HepG2 (cell line): Measurements from ENCODE around the gene IL22.

Experiments
- CAMTA2 ChIP-seq: sonication (generic); formaldehyde crosslinking; IDR thresholded peaks from 2 replicates; pipeline ENCODE4 v1.4.0; 2020; ENCODE audit warnings: mild to moderate bottlenecking, missing genetic modification reagents, borderline replicate concordance
- MAFK ChIP-seq, 2 experiments: IDR thresholded peaks in 1 of 2; conservative IDR thresholded peaks in 1 of 2; 2 replicates each; pipeline ENCODE4 v1.6.1; 2011; ENCODE audit warnings: improper control_type of control experiment in 2 of 2, low read length in 2 of 2
- NFE2L1 ChIP-seq: sonication (generic); formaldehyde crosslinking; IDR thresholded peaks from 2 replicates; pipeline ENCODE4 v1.4.0; 2020; ENCODE audit warnings: missing genetic modification reagents, mild to moderate bottlenecking, borderline replicate concordance
- NFE2L2 ChIP-seq: fragments of 150-350 bp; IDR thresholded peaks from 2 replicates; pipeline ENCODE4 v1.6.1; 2014; ENCODE audit warnings: low read length
- ZNF234 ChIP-seq: sonication (generic); formaldehyde crosslinking; conservative IDR thresholded peaks from 2 replicates; pipeline ENCODE4 v1.5.1; 2020; ENCODE audit warnings: mild to moderate bottlenecking, missing genetic modification reagents
- TF ChIP-seq, protein P1 (sequence below): sonication (generic); formaldehyde crosslinking; IDR thresholded peaks from 2 replicates; pipeline ENCODE4 v1.9.0; 2022; ENCODE audit warnings: low read depth, missing genetic modification reagents
- TF ChIP-seq, protein P2 (sequence below), 2 experiments: IDR thresholded peaks; 2 replicates each; pipeline ENCODE4 v1.6.1; 2011 to 2012; ENCODE audit warnings: low read length in 2 of 2, borderline replicate concordance in 1 of 2, low read depth in 1 of 2, mild to moderate bottlenecking in 1 of 2, moderate library complexity in 1 of 2
- TF ChIP-seq, protein P3 (sequence below): sonication (generic); formaldehyde crosslinking; IDR thresholded peaks from 2 replicates; pipeline ENCODE4 v1.5.0; 2020; ENCODE audit warnings: mild to moderate bottlenecking, missing genetic modification reagents, moderate library complexity

DNA sequence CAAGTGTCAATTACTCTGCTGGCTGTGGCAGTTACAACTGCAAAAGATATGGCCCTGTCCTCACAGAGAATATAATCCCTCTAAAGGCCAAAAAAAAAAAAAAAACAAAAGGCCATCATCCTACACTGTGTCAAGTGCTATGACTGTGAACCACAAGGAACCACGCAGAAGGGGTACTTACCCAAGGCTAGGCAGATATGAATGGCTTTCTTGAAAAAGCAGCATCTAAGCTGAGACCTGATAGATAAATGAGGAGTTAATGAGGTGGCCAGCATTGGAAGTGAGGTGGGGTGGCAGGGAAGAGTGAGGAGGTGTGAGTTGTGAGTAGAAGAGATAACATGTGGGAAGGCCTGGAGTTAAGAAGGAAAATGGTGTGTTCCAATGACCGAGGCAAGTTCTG lies 16.4 kb upstream of the IL22 start:
- TF ChIP-seq, protein P1, sequence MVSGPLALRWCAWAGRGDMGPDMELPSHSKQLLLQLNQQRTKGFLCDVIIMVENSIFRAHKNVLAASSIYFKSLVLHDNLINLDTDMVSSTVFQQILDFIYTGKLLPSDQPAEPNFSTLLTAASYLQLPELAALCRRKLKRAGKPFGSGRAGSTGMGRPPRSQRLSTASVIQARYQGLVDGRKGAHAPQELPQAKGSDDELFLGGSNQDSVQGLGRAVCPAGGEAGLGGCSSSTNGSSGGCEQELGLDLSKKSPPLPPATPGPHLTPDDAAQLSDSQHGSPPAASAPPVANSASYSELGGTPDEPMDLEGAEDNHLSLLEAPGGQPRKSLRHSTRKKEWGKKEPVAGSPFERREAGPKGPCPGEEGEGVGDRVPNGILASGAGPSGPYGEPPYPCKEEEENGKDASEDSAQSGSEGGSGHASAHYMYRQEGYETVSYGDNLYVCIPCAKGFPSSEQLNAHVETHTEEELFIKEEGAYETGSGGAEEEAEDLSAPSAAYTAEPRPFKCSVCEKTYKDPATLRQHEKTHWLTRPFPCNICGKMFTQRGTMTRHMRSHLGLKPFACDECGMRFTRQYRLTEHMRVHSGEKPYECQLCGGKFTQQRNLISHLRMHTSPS (CRISPR knock-in tag), result no peak
- TF ChIP-seq ZNF234 (CRISPR knock-in tag), result no peak
- no peak for TF ChIP-seq NFE2L1 (CRISPR knock-in tag)
- TF ChIP-seq MAFK (conservative IDR thresholded peaks at IDR 0.05 in 1 of 2, IDR thresholded peaks at IDR 0.05 in 1 of 2; ENCODE audit: low read length in 2 of 2), result no peak
- no peak for TF ChIP-seq NFE2L2
- TF ChIP-seq, protein P2, sequence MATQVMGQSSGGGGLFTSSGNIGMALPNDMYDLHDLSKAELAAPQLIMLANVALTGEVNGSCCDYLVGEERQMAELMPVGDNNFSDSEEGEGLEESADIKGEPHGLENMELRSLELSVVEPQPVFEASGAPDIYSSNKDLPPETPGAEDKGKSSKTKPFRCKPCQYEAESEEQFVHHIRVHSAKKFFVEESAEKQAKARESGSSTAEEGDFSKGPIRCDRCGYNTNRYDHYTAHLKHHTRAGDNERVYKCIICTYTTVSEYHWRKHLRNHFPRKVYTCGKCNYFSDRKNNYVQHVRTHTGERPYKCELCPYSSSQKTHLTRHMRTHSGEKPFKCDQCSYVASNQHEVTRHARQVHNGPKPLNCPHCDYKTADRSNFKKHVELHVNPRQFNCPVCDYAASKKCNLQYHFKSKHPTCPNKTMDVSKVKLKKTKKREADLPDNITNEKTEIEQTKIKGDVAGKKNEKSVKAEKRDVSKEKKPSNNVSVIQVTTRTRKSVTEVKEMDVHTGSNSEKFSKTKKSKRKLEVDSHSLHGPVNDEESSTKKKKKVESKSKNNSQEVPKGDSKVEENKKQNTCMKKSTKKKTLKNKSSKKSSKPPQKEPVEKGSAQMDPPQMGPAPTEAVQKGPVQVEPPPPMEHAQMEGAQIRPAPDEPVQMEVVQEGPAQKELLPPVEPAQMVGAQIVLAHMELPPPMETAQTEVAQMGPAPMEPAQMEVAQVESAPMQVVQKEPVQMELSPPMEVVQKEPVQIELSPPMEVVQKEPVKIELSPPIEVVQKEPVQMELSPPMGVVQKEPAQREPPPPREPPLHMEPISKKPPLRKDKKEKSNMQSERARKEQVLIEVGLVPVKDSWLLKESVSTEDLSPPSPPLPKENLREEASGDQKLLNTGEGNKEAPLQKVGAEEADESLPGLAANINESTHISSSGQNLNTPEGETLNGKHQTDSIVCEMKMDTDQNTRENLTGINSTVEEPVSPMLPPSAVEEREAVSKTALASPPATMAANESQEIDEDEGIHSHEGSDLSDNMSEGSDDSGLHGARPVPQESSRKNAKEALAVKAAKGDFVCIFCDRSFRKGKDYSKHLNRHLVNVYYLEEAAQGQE (IDR thresholded peaks at IDR 0.05; ENCODE audit: borderline replicate concordance in 1 of 2, low read depth in 1 of 2, low read length in 2 of 2), result no peak
- TF ChIP-seq, protein P3, sequence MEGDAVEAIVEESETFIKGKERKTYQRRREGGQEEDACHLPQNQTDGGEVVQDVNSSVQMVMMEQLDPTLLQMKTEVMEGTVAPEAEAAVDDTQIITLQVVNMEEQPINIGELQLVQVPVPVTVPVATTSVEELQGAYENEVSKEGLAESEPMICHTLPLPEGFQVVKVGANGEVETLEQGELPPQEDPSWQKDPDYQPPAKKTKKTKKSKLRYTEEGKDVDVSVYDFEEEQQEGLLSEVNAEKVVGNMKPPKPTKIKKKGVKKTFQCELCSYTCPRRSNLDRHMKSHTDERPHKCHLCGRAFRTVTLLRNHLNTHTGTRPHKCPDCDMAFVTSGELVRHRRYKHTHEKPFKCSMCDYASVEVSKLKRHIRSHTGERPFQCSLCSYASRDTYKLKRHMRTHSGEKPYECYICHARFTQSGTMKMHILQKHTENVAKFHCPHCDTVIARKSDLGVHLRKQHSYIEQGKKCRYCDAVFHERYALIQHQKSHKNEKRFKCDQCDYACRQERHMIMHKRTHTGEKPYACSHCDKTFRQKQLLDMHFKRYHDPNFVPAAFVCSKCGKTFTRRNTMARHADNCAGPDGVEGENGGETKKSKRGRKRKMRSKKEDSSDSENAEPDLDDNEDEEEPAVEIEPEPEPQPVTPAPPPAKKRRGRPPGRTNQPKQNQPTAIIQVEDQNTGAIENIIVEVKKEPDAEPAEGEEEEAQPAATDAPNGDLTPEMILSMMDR (CRISPR knock-in tag), result no peak
- TF ChIP-seq CAMTA2 (CRISPR knock-in tag), result no peak
